NCI-H2107 (cell line): ENCODE data around the gene CHERP.

Experiments
- DNase-seq: peaks from one replicate; lab custom pipeline; 2025; lab: John Stamatoyannopoulos, UW

The CHERP gene

DNA sequence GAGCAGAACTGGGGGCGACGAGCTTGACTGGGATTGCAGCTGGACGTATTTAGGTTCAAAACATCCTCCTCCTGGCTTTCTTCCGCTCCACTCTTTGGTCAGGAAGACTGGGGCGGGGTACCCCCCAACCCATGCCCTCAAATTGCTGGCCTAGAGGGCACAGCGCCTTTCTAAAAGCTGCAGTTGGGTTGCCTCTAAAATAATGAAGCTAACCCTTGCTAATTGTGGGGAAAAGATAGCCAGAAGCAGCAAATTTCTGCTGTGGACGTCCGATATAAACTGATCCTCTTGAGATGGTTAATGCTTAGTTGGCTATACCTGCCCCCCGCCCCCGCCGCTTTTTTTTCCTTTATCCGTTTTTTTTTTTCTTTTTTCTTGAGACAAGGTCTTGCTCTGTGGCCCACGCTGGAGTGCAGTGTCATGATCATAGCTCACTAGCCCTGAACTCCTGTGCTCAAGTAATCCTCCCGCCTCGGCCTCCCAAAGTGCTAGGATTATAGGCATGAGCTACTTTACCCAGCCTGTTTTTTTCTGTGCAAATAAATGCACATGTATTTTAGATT is 754 bp upstream of the CHERP start:
- no peak for DNase-seq

DNA sequence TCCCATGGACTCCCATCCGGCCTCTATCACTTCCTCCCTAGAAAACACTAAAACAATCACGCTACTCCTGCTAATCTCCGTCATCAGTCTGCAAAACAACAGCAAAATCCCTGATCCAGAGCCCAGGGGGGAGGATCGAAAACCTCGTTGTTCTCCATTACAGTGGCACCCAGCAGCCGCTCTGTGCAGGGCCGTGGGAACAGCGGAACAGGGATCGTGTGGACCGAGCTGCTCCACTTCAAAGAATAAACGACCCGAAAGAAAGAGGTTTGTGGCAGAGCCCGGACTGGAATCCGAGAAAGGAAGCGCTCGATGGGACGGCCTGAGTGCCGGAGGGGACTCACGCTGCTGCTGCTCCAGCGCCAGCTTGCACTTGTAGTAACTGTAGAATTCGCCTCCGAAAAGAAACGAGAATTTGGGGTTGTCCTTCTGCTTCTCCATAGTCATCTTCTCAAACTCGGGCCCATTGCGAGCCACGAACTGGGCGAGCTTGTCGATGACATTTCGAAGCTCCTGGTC is 652 bp downstream of the CHERP start:
- DNase-seq, result no peak

DNA sequence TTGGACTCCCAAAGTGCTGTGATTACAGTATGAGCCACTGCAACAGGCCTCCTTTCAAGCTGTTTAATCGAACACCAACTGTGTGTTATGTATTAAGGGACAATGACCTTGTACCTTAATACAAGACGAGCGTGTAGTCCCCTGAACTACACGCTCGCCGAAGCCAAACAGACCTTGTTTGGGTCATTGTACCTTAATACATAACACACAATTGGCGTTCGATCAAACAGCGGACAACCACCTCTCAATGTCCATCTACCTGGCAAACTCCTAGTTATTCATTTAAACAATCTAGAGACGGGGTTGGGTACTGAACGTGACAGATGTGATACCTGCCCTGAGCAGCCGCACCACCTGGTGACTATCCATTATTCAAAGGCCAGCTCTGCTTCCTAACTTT is 1.3 kb downstream of the CHERP start:
- no peak for DNase-seq

GRCh38 chr19:16537111-16537510 is 5.1 kb downstream of the CHERP start:
- no peak for DNase-seq

GRCh38 chr19:16536130-16536529 is 6.1 kb downstream of the CHERP start:
- no peak for DNase-seq

GRCh38 chr19:16535381-16535780 is 6.9 kb downstream of the CHERP start:
- DNase-seq, result no peak

DNA sequence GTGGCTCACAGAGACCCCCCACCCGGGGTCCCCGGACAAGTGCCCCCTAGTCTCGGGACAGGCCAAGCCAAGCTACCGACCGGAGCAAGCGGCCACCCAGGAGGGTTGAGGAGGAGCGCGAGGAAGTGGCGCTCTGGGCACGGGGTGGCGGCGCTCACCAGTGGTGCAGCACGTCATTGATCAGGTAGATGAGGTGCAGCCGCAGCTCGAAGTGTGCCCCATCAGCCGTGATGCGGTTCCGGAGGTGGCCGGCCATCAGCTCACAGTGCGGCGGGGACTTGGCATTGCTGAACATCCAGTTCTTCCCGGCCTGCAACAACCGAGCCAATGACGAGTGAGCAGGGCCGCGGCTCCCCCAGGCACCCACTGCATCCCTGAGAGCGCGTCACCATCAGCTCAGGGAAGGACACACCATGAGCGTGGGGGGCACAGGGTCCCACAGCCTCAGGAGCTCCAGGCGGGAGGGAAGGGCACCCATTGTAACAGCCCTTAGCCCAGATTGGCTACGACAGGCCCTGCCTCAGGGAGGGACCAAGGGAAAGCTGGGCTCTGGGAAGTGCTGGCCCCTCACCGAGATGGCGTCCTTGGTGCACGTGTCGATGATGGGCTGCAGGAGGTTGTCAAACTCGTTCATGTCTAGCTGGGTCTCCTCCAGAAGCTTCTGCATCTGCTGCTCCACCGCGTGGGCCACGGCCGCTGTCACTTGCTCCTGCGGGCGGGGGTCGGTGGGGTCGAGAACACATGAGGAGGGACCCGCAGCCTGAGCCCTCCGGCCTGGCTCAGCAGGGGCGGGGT is 9.6 kb downstream of the CHERP start:
- no peak for DNase-seq

DNA sequence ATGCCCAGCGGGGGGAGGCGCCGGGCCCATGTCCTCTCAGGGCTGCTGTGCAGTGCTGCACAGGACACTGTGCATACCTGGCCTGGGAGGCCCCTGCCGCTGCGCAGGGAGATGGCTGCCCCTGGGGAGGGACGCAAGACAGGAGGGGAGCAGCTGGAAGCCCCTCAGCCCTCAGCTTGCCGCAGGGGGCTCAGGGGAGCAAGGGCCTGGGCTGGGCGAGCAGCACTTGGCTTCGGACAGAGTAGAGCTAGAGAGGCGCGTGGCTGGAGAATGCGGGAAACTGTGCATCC is 10.9 kb downstream of the CHERP start:
- no peak for DNase-seq

- no peak for DNase-seq
Observed at GRCh38 chr19:16530540-16531379, 11.5 kb downstream of the CHERP start.

DNA sequence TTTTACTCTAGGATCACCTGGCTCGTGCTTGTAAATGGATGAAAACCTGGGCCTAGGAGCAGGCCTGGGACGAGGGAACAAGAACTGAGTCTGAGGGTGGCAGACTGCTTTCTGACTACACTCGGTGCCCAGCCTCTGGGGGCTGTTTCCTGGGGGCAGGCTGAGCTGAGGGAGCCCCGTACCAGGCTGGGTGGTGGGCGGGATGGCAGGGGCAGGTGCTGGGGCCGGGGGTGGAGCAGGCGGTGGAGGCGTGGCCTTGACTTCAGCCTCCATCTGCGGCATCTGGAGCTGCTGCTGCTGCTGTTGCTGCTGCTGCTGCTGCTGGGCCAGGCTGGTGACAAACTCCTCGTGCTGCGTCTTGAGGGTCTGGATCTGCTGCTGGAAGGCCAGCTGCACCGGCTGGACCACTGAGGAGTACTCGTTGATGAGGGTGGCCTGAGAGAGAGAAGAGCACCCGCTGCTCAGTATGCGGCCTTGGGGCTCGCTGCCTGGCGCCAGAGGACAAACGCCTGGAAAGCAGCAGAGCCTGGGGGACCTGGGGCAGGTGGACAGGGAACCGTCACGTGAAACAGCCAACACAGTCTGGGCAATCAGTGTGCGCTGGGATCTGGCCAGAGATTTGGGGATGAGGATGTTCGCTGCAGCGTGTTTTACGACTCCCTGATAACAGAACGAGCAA is 12.6 kb downstream of the CHERP start:
- no peak for DNase-seq

DNA sequence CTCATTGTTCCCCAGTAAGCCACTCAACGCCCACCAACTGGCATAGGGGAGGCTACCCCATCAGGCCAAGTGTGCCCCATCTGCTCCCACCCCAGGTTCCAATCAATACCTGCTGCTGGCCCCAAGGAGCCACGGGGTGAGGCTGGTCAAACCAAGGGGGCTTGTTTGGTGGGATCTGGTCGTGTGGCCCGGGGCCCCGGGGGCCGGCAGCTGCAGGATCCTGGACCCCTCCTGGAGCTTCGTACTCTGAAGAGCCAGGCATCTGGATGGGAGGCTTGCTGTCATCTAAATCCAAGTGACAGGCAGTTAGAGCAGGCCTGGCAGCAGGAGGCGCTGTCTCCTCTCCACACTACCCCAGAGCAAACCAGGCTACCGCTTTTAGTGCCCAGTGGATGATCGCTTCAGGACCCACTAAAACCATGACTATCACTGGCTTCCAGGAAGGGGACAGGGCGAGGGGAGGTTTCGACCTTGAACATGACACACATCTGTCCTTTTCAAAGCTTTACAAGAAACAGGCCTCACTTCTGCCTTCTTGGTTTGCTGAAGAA is 14.2 kb downstream of the CHERP start:
- no peak for DNase-seq

- DNase-seq, result no peak
Observed at GRCh38 chr19:16527334-16527935, 14.8 kb downstream of the CHERP start.

DNA sequence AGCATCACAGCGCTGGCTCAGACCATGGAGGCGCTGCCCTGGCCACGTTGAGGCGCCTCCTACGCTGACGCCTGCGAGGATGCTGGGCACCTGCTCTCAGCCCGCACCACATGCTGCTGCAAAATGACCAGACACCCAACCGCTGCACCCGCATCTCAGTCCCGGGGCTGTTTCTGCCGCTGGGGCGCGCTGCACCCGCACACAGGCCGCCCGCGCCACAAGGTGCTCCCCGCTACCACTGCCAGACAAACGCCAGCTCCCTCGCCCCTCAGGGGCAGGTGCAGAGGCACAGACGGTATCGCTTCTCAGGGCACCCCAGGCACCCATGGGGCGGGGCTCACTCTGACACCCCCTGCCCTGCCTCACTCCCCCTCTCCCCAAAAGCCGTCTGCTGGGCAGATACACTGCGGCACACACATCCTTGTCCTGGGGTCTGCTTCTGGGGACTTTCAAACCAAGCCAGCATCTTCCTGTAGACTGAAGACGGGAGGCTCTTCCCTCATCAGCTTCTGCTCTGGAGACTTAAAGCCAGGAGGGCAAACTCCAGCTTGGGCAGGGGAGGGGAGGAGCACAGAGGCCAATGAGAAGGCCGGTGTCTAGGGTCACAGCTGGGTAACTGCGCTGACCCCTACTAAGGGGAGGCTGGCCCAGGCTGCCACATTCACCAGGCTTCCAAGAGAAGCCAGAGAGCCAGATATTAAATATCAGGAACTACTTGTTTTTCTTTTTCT is 16.3 kb downstream of the CHERP start:
- no peak for DNase-seq

GRCh38 chr19:16524991-16525734 is 17.1 kb downstream of the CHERP start:
- no peak for DNase-seq

- no peak for DNase-seq
Observed at GRCh38 chr19:16522559-16523377, 19.5 kb downstream of the CHERP start.

- DNase-seq, result no peak
Observed at GRCh38 chr19:16521715-16522289, 20.4 kb downstream of the CHERP start.

DNA sequence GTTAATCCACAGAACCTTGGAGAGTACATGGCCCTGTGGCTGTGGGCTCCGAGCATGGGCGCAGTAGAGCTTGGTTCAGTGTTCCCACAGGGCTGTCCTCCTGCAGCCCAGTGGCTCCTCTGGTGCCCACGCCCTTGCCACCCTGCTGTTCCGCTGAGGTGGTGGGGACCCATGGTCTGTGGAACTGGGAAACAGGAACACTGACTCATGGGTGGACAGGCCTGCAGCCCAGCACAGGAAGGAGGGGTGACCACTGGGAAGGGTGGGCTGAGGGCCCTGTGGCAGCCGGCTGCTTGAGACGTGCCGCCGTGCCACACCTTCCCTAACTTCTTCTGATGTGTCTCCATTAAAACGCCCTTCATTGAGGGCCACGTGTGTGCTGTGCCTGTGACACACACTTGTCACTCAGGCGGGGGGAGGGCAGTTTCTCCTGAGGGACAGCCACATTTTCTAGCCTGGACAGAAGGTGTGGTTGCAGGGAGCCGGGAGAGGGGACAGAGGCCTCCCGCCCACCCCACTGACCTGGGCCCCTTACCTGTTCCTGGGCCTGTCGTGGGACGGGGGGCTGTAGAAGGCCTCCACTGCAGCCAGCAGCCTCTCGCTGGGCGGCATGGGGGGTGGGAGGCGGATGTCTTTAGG is 21.1 kb downstream of the CHERP start:
- no peak for DNase-seq
